ENCODE measurements around the gene CAMTA1. TPM values are rescaled to one million over a fixed set of nuclear protein-coding genes. Genes with fewer than 3 reads are reported as not detected.
A peak's percentile ranks its signal among the peaks of the same experiment; 100 is the strongest.
"Not testable (repeated sequence)": the region's sequence is repeated elsewhere in the genome, so short reads cannot be mapped to it uniquely, and the experiment has no call there.

The CAMTA1 gene
- total RNA-seq, 4 donors from 2014 or later: 45.3 to 68.9 (median 62.0) TPM

GRCh38 chr1:7320661-7321060 lies 535.4 kb downstream of the CAMTA1 start:
- no peak for DNase-seq (ENCODE audit: low spot score)
- TF ChIP-seq, protein P1, sequence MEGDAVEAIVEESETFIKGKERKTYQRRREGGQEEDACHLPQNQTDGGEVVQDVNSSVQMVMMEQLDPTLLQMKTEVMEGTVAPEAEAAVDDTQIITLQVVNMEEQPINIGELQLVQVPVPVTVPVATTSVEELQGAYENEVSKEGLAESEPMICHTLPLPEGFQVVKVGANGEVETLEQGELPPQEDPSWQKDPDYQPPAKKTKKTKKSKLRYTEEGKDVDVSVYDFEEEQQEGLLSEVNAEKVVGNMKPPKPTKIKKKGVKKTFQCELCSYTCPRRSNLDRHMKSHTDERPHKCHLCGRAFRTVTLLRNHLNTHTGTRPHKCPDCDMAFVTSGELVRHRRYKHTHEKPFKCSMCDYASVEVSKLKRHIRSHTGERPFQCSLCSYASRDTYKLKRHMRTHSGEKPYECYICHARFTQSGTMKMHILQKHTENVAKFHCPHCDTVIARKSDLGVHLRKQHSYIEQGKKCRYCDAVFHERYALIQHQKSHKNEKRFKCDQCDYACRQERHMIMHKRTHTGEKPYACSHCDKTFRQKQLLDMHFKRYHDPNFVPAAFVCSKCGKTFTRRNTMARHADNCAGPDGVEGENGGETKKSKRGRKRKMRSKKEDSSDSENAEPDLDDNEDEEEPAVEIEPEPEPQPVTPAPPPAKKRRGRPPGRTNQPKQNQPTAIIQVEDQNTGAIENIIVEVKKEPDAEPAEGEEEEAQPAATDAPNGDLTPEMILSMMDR (IDR thresholded peaks at IDR 0.05): no peak
- ATAC-seq (ENCODE audit: low FRiP score): no peak

GRCh38 chr1:7322283-7322785 lies 537.1 kb downstream of the CAMTA1 start:
- ATAC-seq (ENCODE audit: low FRiP score) (no peak), DNase-seq (ENCODE audit: low spot score) (no peak)
- TF ChIP-seq, protein P1 (IDR thresholded peaks at IDR 0.05): no peak

GRCh38 chr1:7322912-7323311 lies 537.7 kb downstream of the CAMTA1 start:
- no peak for ATAC-seq (ENCODE audit: low FRiP score)
- DNase-seq (ENCODE audit: low spot score): no peak
- TF ChIP-seq, protein P1 (IDR thresholded peaks at IDR 0.05): no peak

GRCh38 chr1:7325254-7325653 lies 540.0 kb downstream of the CAMTA1 start:
- ATAC-seq (ENCODE audit: low FRiP score) (no peak), DNase-seq (ENCODE audit: low spot score) (no peak)
- TF ChIP-seq, protein P1 (IDR thresholded peaks at IDR 0.05): no peak

- peak; percentile 62 for ATAC-seq (ENCODE audit: low FRiP score)
- DNase-seq (ENCODE audit: low spot score): no peak
- TF ChIP-seq, protein P1 (IDR thresholded peaks at IDR 0.05): no peak
Measured at GRCh38 chr1:7326366-7326765, 541.1 kb downstream of the CAMTA1 start.

GRCh38 chr1:7327849-7328248 lies 542.6 kb downstream of the CAMTA1 start:
- DNase-seq (ENCODE audit: low spot score): no peak
- TF ChIP-seq, protein P1 (IDR thresholded peaks at IDR 0.05): no peak
- ATAC-seq (ENCODE audit: low FRiP score): no peak

GRCh38 chr1:7329868-7330615 lies 544.8 kb downstream of the CAMTA1 start:
- ATAC-seq (ENCODE audit: low FRiP score): no peak
- no peak for DNase-seq (ENCODE audit: low spot score)
- TF ChIP-seq, protein P1 (IDR thresholded peaks at IDR 0.05): no peak

DNA sequence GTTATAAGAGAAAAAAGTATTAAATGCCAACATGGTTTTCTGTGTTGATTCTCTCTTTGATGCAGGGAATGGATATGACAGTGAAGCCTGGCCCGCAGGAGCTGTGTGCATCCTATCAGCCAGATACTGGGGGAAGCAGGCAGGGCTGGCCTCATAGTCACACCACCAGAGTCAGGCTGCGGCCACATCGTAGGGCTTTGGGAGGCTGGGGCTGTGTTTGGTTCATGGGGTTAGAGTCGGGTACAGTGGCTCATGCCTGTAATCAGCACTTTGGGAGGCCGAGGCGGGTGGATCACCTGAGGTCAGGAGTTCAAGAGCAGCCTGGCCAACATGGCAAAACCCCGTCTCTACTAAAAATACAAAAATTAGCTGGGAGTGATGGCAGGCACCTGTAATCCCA lies 545.5 kb downstream of the CAMTA1 start:
- ATAC-seq (ENCODE audit: low FRiP score); DNase-seq (ENCODE audit: low spot score): not testable (repeated sequence)

Measured in omental fat pad (tissue), 4 donors.